CD4-positive, alpha-beta T cell treated with Interleukin-6 for 4 hours (primary cell): ENCODE measurements around the gene C1orf216.
"Not testable (repeated sequence)": the region's sequence is repeated elsewhere in the genome, so short reads cannot be mapped to it uniquely, and the experiment has no call there.

Experiments used
- DNase-seq: peaks from one replicate; pipeline ENCODE4 v3.0.0-alpha.2; 2020; ENCODE audit warnings: mixed read lengths

C1orf216 gene

GRCh38 chr1:35706846-35707600 is 11.7 kb downstream of the C1orf216 start:
- peak; percentile 43 for DNase-seq

DNA sequence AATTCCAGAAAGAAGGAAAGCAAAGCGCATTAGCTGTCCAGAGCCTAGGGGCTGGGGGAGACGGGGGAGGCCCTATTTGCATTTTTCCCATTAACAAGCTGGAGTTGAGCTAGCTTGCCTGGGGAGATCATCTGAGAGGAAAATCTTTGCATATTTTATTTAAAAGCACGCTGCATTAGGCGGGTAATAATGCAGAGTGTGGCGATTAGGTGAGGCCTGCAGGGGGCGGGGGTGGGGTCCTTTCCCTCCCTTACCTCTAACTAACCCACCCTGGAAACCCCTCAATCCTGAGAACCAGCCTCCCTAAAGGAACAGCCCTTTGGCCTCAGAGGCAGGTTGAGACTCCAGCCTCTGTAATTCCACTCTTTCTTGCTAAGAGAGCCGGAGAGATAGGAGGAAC is 16.2 kb downstream of the C1orf216 start:
- no peak for DNase-seq

- not testable (repeated sequence) for DNase-seq
These were observed 19.5 kb downstream of the C1orf216 start for GRCh38 chr1:35699152-35699551.

DNA sequence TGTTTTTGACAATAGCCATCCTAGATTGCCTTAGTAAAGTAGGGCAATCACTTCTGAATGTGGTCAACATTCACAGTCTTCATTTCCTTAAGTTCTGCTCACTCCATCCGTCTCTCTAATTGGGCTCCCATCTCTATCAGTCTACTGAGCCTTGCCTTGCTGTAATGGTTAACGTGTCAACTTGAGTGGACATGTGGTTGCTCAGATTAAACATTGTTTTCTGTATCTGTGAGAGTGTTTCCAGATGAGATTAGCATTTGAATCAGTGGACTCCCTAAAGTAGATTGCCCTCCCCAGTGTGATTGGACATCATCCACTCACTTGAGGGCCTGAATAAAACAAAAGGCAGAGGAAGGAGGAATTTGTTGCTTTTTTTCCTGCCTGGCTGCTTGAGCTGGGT is 26.4 kb downstream of the C1orf216 start:
- no peak for DNase-seq

DNA sequence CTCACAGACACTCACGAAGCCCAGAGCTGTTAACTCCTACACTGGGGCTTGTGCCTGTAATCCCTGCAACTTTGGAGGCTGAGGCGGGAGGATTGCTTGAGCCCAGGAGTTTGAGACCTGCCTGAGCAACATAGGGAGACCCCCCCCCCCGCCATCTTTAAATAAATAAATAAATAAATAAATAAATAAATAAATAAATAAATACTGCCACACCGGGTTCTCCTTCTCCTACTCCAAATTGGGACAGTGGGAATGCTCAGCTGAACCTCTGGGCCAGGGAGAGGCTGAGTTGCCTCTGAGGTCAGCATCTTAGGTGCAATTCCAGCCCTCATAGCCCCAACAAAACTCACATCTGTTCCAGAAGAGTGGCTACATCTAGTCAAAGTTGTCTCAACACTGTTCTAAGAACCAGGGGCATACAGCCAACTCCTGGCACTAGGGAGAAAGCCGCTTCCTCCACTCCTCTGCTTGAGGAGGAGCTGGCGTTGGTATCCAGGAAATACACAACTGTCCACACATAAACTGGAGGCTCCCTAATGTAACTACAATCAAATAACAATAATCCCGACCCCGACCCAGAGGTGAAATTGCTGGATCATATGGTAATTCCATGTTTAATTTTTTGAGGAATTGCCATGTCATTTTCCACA is 27.0 kb downstream of the C1orf216 start:
- DNase-seq = no peak

DNA sequence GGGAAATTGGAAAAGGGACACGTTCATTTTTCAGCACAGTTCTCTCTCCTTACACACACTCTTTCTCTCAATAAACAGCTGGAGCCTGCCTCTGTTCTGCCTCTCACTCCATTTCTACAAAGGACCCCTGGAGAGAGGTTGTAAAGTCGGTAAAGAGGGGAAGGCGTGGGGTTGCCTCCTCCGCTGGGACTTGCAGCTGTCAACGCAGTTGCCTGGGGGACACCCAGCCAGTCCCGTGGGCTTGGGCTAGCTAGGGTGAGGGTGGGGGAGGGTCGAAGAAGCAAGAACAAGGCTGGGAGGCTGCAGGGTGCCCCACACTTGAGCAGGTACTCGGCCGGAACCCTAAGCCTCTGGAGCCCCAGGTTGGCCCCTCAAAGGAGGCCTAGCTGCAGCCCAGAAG is 27.6 kb downstream of the C1orf216 start:
- no peak for DNase-seq

- not testable (repeated sequence) for DNase-seq
These were observed 28.6 kb downstream of the C1orf216 start for GRCh38 chr1:35690103-35690502.

DNA sequence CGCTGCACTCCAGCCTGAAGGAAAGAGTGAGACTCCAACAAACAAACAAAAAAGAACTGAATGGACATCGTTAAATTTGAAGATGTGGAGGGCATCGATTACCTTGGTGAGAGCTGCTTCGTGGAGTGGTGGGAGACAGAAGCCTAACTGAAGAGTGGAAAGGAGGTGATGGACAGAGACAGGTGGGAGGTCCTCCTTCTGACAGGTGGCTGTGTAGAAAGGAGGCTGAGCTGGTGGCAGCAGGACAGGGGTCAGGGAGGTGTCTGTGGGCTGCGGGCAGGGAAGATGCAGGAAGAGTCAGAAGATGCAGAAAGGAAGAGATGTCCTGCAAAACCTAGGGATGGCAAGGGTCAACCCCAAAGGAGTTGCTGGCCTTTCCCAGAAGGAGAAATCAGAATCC is 30.5 kb downstream of the C1orf216 start:
- no peak for DNase-seq

GRCh38 chr1:35683012-35683411 is 35.7 kb downstream of the C1orf216 start:
- no peak for DNase-seq

- no peak for DNase-seq
These were observed 38.4 kb downstream of the C1orf216 start for GRCh38 chr1:35680271-35680670.

GRCh38 chr1:35675773-35676172 is 42.9 kb downstream of the C1orf216 start:
- DNase-seq = no peak

- DNase-seq = no peak
These were observed 44.6 kb downstream of the C1orf216 start for GRCh38 chr1:35674111-35674510.

GRCh38 chr1:35672116-35672515 is 46.6 kb downstream of the C1orf216 start:
- no peak for DNase-seq

DNA sequence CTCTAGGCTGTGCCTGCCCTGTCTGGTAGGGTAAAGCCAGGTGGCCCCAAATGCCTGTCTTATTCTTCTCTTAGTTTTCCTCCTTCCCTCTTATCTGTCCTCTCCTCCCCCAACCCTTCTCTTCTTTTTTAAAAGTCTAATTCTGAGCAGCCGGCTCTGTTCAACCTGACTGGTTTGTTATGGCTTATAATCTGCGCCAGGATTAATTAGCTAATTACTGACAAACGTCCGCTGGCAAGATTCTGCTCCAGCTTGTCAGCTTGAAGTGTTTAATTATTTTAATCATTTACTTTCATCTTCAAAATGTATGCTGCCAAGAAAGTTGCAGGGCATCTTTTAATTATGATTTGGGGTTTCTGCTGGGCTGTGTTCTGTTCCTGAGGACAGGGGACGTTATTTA is 50.2 kb downstream of the C1orf216 start:
- no peak for DNase-seq

DNA sequence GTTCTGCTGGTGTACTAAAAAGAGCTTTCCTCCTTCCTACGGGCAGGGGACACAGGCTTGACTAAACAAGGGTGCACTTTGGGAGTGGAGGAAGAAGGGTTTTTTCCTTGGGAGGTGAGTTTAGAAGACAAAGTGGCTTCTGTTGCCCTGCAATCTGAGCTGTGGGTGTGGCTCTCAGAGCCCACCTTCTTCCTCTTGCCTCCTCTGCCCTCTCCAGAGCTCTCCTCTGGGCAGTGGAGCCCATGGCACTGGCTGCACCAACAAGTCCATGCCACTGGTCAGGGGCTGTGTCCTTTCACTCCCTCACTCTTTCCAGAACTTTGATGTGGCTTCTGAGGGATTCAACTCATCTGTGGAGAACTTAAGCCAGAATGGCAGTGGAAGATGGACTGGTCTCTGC is 51.8 kb downstream of the C1orf216 start:
- DNase-seq = no peak

DNA sequence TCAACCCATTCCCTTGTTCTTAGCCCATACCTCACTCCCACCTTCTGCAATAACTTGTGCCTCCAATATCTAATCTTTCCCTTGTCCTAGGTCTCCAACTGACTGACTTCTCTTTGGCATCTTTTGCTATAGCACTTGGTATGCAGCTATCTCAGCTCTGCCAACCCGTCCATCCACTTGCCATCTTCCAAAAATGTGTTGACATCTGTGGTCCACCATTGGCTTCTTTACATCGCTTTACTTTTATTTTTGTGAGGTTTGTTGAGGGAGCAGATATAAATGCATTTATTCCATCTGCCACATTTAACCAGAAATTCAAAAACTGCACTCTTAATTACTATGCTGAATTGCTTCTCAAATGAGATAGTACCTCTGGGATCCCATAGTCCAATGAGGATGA is 52.5 kb downstream of the C1orf216 start:
- DNase-seq = no peak
